SHP77 (cell line): Measurements from ENCODE around the gene CHAT.

Source experiments
- DNase-seq, 2 experiments: peaks; one replicate each; lab custom pipeline; 2025; lab: John Stamatoyannopoulos, UW

CHAT gene

DNA sequence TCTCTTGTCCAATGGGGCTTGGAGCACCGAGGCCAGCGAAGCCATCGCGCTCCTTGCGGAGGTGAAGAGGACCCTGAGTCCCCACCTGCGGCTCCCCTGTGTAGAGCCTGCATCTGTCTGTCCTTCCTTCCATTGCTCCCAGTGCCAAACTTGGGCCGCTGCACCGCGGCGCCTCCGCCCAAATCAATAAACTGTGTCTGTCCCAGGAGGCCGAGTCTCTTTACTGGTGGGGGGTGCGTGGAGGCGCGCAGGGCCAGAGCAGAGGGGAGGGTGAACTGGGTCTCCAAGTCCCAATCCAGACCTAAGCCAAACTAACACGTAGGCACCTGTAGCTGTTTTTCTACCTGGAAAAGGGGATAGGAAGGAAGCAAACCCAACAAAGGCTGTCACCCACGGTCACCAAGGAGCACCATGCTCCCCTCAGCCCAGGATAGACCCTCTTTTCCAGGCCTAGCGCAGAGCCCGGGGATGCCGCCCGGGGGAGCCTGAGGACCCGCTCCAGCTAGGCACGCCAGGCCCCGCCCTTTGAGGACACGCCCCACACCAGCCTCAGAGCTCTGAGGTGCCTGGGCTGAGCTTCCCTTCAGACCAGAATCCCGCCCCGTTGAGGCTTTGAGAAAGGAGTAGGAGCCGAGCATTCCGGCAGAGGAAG lies 1.2 kb upstream of the CHAT start:
- no peak for DNase-seq

- DNase-seq, result no peak
Measured at GRCh38 chr10:49613165-49613881, 514 bp upstream of the CHAT start.

DNA sequence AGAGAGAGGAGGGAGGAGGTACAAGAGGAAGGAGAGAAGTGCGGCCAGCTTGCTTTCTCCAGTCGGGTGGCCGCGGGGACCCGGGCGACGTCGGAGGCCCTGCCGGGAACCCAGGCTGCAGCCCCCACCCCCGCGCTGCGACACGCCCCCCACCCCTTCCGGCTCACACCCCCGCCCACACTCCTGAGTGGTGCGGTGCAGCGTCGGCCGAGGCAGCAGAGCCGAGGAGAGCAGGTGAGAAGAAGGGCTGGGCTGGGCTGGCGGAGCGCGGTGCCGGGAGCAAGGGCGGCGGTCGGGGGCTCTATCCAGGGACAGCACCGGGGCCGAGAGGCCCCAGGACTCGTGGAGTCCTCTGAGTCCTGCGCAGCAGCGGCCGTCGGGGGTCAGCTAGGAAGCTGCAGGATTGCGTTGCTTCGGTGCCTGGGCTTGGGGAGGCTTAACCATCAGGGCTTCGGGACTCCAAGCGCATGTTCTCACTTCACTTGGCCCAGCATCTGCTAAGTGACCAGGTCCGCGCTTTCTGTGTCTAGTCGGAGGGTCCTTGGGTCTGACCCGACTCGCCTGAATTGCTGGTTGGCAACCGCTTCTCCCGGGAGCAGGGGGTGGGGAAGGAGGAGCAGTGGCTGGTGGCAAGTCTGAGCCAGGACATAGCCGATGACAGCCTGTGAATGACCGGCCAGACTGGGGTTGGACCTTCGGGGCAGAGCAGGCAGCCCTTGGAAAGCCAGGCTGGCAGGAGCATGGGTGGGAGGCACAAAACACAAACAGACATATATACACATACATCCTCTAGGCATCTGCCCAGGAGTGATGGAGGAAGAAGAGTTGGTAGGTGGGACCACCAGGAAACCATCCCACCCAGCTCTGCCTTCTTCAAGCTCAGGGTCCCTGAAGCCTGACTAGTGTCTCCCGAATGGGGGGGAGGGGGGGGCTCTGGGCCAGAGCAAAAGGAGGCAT lies 683 bp downstream of the CHAT start:
- DNase-seq, result no peak

DNA sequence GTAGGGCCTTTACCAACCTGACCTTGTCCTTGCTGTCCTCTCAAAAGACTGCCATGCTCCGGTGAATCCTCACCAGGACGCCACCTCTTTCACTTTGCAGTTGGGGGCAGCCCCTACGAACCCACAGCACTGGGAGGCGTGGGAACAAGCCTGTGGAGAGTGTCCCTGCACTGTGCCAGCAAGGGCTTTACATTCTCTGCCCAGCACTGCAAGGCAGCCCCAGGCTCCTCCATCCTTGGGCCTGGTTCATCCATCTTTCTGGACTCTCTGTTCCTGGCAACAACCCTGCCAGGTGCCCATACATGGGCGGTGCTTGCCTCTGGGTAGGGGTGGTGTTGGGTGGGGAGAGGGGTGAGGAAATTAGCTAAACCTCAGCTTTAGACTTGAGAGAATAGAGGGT lies 1.4 kb downstream of the CHAT start:
- DNase-seq, result no peak

DNA sequence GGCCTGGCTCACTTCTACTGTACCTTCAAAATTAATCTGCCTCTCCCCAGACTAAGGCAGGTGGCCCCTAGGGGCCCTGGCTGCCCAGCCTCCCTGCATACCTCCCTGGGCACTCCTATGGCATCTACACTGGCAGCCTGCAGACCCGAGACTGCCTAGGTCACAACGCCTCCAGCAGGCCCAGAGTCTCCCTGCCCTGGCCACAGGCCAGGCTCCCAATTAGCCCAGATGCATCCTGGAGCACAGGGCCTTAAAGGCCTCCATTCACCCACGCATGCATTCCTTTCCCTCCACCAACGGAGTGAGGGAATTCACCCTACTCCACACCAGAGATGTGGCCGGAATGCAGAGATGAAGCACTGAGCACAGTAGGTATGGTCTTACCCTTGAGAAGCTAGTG lies 1.9 kb downstream of the CHAT start:
- no peak for DNase-seq

- DNase-seq, result no peak
Measured at GRCh38 chr10:49616421-49617101, 2.7 kb downstream of the CHAT start.

- DNase-seq, result no peak
Measured at GRCh38 chr10:49617121-49618020, 3.5 kb downstream of the CHAT start.

DNA sequence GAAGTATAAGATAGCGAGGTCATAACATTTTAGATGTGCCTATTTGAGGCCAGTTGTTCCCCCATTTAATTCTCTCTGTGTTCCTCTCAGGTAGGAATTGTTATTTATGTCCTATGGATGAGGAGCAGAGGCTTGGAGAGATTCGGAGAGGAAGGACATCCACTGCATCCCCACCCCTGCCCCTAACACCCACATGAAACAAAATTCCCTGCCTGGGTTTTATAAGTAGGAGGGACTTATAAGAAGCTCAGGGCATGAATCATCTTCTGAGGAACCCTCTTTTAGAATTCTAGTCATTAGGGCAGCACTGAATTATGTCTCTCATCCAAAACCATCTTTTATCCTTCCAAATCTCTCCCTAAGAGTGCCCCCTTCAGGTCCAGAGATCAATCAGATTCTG lies 5.0 kb downstream of the CHAT start:
- DNase-seq, result no peak

- DNase-seq, result no peak
Measured at GRCh38 chr10:49619613-49620012, 5.8 kb downstream of the CHAT start.

GRCh38 chr10:49620286-49620810 lies 6.5 kb downstream of the CHAT start:
- DNase-seq, result no peak

DNA sequence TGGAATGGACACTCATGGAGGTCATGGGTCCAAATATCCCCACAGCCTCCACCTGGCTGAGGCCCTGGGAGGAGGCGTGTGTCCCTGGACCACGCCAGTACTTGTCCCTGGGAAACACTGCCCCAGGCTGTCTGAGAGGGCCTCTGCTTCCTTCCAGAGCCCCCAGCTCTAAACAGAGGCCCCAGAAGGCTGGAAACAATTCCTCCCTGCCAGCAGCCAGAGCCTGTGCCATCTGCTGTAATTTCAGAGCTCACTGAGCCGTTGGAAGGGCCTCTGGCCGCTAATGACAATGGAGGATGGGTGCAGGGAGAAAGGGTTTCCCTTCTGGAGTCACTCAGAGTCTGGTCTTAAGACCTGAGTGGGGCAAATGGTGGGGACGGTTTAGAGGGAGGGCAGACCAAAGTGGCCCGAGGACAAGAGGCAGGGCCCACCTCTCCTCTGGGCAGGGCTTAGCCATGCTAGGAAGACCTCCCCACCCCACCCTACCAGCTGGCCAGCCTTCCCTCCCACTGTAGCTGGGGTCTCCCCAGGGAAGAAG lies 7.1 kb downstream of the CHAT start:
- no peak for DNase-seq

GRCh38 chr10:49621561-49621960 lies 7.7 kb downstream of the CHAT start:
- no peak for DNase-seq

DNA sequence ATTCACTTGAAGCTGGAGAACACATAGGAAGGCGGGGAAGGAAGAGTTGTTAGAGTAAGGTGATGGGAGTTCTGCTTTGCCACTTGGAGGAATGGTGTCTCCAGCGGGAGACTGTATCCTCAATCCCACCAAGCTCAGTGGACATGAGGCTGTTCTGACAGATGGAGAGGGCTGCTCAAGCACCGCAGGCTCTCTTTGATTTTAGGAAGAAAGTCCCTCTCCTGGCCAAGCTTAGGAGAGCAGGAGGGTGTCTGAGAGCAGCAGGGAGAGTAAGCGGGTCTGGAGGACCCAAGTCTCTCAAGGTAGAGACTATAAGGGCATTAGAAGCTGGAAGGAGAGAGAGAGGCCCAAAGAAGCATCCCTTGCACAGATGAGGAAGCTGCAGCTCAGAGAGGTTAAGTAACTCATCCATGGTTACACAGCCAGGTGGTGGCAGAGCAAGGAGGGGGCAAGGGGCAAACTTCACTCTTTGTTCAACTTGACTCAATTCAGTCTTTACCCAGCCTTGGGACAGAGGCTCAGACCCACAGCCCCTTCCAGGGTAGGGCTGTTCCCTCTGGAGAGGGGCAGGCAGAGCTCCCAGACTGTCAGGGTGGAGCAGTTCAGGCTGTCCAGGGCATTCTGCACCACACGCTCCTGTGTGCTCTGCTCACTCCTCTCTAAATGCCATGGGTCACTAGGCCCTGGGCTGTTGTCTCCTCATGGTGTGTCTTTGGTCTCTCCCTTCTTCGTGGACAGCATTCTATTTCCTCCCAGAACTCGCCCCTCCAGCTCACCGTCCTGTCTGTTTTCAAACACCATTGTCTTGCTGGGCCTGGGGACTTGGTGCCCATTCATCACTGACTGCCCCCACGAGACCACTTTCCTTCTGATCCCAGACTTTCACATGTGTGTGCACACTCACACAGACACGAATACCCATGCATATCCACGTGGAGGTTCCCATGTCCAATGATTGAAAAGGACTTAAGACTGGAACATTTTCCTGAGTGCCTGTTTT lies 8.9 kb downstream of the CHAT start:
- DNase-seq, result no peak

DNA sequence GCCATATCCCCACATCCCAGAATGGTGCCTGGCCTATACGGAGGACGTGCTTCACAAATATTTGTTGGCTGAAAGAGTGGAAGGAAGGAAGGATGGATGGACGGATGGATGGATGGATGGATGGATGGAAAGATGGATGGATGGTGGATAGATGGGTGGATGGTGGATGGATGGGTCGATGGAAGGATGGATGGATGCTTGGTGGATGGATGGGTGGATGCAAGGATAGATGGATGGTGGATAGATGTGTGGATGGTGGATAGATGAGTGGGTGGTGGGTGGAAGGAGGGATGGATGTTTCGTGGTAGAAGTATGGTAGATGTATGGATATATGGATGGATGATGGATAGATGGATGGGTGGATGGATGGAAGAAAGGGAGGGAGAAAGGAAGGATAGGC lies 10.8 kb downstream of the CHAT start:
- DNase-seq, result no peak

DNA sequence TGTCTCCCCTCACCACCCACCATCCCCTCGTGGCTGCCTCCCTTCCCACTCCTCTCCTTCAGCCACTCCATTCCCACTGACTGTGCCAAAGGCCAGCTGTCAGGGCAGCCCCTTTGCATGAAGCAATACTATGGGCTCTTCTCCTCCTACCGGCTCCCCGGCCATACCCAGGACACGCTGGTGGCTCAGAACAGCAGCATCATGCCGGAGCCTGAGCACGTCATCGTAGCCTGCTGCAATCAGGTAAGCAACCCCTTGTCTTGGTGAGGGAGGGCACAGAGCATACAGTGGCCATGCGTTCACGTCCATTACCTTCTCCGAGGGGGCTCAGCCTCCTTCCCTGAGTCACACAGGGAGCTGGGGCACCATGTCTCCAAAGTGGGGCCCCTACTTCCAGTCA lies 11.6 kb downstream of the CHAT start:
- no peak for DNase-seq

GRCh38 chr10:49627038-49627437 lies 13.2 kb downstream of the CHAT start:
- DNase-seq, result no peak

GRCh38 chr10:49627644-49628247 lies 13.9 kb downstream of the CHAT start:
- no peak for DNase-seq

GRCh38 chr10:49628599-49628998 lies 14.8 kb downstream of the CHAT start:
- DNase-seq, result no peak

GRCh38 chr10:49629431-49629881 lies 15.6 kb downstream of the CHAT start:
- DNase-seq, result no peak
